Activated CD4-positive, alpha-beta T cell treated with anti-CD3 and anti-CD28 coated beads, Interleukin-2, amount 50 U/mL, for 48 hours (primary cell): ENCODE measurements around the gene LIPA.
A peak's percentile ranks its signal among the peaks of the same experiment; 100 is the strongest.

ENCODE experiments used
- DNase-seq, 2 experiments: peaks; one replicate each; pipeline ENCODE4 v3.0.0-alpha.2; 2020

LIPA gene

DNA sequence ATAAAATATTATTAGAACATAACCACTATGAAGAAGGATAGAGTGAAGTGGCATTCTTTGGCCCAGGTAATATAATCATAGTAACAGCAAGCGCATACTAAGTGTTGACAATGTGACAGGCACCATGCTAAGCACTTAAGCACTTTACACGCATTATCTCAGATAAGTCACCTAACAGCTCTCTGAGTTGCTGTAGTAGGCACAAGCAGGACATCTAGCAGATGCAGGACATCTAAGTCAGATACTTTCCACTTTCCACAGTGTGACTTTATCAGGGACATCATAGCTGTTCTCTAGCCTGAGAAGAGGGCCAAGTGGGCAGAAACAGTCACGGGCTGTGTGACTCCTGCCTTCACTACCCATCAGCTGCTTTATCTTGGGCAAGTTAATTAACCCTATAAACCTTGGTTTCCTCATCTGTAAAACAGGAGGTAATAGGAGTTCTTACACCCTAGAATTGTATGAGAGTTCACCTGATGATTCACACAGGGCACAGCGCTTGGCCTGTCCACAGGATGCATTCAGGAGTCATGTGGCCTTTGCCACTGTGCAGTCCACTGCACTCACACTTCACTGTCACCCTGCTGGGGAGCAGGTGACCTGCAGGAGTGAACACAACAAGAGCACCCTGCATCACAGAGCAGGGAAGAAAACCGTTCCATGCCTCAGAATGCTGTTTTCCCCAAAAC is 12.5 kb downstream of the LIPA start:
- DNase-seq = no peak

- no peak for DNase-seq
Measured at GRCh38 chr10:89237849-89238248, 13.7 kb downstream of the LIPA start.

GRCh38 chr10:89236226-89236797 is 15.3 kb downstream of the LIPA start:
- no peak for DNase-seq

DNA sequence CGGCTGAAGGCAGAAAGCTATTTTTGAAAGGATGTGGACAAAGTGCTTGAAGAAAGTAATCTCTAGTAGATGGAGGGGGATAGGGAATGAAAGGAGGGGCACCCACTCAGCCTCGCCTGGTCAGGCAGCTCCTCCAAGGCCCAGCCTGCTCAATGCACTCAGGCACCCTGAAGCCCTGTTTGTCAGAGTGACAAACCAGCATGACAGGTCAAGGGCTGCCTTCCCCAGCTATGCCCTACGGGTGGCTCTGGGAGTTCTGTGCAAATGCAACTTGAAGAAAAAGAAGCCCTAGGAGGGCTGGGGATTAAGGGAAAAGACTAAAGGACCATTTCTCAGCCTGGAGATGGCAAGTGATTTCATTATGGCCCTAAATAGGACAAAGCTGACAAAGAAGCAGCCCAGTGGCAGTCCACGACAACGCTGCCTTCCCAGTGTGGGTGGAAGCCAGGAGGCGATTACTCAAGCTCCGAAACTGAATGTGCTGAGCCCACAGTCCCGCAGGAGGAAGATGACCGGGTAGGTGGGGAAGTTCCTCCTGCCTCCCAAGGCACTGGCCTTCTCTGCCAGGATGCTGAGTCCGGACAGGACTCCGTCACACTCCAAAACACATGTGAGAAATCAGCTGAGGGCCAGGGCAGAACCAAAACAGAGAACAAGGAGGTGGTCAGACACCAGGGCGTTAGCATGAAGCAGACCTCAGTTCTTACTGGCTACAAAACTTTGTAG is 16.3 kb downstream of the LIPA start:
- peak in 1 of 2 experiments; percentile 19 for DNase-seq

DNA sequence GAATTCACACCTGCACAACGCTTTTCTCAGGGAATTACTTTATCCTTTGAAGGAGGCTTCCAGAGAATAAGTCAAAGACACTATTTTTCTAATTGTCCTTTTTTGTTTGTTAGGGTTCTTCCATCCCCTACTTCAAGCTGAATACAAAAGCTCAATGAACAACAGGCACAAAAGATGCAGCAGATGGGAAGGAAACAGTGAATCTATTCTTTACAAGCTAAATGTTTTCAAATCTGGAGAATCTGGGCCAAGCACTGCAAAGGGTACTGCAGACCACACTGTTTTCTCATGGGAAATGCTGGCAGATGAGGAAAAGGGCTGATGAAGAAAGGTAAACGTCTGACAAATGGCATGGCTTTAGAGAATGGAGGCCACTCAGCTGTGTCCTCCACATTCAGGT is 18.5 kb downstream of the LIPA start:
- no peak for DNase-seq

- DNase-seq = no peak
Measured at GRCh38 chr10:89228962-89229361, 22.6 kb downstream of the LIPA start.

GRCh38 chr10:89228146-89228545 is 23.4 kb downstream of the LIPA start:
- no peak for DNase-seq

GRCh38 chr10:89226891-89227290 is 24.7 kb downstream of the LIPA start:
- no peak for DNase-seq

GRCh38 chr10:89224739-89225443 is 26.7 kb downstream of the LIPA start:
- DNase-seq = no peak

- DNase-seq = no peak
Measured at GRCh38 chr10:89221919-89222318, 29.7 kb downstream of the LIPA start.

- DNase-seq = no peak
Measured at GRCh38 chr10:89219513-89220218, 31.9 kb downstream of the LIPA start.

DNA sequence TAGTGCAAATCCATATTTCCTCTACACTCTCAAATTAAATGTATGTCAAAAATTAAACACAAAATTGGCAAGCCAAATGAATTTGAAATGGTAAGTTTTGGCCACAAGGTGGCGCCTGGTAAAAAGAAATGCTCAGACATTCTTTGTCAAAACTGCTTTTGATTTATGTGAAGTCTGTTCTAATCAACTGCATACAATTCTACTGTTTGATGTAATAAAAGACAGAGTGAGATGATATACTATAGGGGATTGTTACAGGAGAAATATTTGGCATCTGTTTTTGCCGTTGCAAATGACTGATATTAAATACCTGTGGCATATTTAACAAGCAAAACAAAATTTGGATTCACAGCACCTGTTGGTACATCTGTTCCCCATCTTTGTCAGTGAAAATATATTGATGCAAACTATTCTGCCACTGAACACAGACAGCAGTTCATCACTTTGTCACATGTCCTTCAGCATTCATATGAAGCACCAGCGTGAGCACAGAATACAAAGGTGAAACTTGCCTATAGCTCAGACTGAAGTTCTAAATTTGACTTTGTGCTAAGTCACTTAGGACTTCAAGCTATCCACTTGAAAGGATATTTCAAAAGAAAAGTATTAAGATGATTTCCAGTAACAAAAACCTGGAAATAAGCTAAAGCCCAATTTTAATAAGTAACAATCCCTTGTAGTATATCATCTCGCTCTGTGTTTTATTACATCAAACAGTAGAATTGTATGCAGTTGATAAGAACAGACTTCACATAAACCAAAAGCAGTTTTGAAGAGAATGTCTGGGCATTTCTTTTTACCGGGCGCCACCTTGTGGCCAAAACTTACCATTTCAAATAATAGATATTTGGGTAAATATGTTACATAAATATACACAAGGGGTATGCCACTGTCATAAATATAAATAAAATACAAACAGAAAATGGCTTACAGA is 34.3 kb downstream of the LIPA start:
- DNase-seq = peak; percentile 64 to 71

DNA sequence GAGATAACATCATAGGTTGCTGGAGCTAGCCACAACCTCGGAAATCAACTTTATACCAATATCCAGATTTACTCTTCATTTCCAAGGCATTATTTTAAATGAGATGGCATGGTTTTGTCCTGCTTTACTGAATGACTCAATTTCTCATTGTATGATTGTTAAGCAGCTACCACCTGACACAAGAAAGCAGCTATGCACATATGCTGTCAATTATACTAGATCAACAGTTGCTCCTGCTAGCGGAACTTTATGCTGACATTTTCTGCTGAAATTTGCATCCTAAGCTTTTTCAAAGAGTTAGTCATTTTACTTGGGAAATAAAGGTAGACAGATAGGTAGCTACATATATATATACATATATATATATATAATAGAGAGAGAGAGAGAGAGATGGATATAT is 35.5 kb downstream of the LIPA start:
- no peak for DNase-seq

DNA sequence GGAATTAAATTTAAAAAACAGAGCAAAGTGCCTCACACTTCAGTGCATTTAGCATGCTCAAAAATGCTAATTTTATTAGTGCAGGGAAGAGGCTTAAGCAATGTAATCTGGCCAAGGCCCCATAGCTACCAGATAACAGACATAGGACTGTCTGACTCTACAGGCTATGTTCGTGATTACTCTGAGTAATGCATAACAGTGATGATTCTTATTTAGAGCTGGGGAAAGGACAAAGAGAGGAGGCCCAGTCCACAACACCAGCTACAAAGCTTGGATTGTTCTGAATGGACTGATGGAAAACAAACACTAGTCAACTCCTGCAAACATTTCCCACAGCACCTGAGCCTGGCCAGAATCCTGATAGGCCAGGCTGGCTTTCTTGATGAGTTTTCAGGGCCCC is 36.1 kb downstream of the LIPA start:
- no peak for DNase-seq

DNA sequence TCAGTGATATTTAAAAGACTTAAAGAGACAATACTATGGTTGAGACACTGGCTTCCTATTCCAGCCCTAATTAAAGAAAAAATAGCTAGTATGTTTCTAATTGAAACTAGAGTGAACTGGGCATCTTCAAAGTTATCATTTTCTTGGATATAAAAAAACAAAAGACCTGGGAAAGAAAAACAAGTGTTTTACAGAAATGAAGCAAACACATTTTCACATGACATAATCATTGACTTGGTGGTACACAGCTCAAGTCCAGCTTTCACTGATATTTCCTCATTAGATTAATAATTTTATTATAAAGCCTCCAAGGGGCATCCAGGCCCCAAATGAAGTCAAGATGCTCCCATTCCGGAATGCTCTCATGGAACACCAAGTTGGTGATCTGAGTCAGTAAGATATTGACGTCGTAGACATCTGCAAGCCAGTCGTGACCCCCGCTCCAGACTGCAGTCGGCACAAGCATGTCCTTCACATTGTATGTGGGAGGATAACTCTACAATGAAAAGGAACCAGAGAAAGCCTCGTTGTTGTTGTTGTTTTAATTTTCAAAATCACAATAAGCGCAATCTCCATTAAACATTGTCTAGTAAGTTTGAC is 36.9 kb downstream of the LIPA start:
- DNase-seq = no peak

GRCh38 chr10:89213191-89213808 is 38.3 kb downstream of the LIPA start:
- DNase-seq = no peak

GRCh38 chr10:89210794-89211425 is 40.7 kb downstream of the LIPA start:
- DNase-seq = no peak

- DNase-seq = no peak
Measured at GRCh38 chr10:89209718-89210117, 41.9 kb downstream of the LIPA start.

- DNase-seq = peak; percentile 19 to 37
Measured at GRCh38 chr10:89207801-89208551, 43.6 kb downstream of the LIPA start.
